Stimulated activated CD4-positive, alpha-beta T cell treated with anti-CD3 and anti-CD28 coated beads, TNF-alpha, amount 100 ng/mL, for 24 hours (primary cell): ENCODE results near the gene PARP14.
"Not testable (repeated sequence)": the region's sequence is repeated elsewhere in the genome, so short reads cannot be mapped to it uniquely, and the experiment has no call there.

Experiments used
- DNase-seq, 3 experiments: peaks; one replicate each; pipeline ENCODE4 v3.0.0-alpha.2; 2020; ENCODE audit warnings: low read depth in 3 of 3

PARP14 gene

DNA sequence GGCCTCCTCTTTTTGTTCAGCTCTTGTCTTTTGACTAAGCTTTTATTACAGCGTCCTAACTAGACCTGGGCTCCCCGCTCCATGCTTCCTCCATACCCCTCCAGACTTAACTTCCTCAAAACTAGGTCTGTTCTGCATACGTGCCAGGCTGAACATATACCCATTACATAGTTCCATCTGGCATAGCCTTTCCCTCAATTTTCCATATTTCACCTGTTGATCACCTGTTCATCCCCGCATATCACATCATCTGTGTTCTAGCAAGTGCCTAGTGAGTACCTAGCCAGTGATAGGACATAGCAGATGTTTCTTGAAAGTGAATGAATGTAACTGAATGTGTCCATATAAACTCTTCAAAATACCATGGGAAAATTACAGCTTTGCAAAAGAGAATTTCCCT, 36.0 kb downstream of the PARP14 start:
- DNase-seq, result no peak

DNA sequence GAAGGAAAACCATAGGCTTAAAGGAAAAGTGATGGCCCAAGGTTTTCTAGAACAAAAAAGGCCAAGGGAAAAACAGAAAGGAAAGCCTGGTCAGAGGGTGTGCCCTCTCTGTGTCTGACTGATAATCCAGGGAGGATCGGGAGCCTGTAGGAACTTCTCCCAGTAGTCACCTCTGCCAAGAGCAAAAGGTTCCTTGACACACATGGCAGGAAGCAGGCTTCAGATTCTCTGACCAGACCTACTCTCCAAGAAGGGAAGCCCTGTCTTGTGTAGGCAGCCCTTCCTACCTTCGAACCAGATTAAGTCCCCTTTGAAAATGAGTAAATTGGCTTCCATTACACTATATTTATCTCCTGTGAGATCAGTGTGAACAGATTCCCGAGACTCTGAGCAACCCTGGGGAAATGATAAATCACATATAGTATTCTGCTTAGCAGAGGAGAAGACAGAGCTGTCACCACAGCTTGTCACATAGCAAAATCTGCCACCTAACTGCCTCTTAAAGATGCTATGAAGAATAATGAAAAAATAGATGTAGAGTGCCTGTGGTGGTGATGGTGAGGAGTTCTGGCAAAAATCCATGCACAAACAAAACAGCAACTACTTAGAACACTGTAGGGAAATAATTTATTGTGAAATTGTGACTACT, 38.8 kb downstream of the PARP14 start:
- DNase-seq, result no peak

DNA sequence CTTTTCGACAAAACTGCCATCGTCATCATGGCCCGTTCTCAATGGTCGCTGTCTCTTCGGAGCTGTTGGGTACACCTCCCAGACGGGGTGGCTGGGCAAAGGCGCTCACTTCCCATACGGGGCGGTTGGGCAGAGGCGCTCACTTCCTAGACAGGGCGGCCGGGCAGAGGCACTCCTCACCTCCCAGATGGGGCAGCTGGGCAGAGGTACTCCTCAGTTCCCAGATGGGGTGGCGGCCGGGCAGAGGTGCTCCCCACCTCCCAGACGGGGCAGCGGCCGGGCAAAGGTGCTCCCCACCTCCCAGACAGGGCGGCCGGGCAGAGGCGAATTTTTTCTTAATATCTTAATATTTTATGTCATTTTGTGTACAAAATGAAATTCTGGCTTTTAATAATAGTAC, 44.5 kb downstream of the PARP14 start:
- DNase-seq, result no peak

DNA sequence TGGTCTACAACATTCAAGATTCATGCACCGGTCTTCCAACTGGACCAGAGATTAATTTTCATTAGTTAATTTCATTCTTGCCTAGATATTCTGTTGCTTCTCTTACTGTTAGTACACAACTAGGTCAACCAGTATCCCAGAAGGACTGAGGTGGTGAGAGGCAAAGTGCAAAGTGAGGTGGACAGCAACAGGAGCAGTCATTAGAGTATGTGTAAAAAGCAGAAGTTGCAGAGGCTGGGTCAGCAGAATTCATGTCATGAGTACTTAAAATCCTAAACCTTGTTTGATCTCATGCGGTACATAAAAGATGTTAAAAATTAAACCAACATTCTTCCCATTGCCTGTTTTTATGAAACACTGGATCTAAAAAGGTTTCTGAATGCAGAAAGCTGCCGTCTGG, 46.7 kb downstream of the PARP14 start:
- DNase-seq, result no peak

DNA sequence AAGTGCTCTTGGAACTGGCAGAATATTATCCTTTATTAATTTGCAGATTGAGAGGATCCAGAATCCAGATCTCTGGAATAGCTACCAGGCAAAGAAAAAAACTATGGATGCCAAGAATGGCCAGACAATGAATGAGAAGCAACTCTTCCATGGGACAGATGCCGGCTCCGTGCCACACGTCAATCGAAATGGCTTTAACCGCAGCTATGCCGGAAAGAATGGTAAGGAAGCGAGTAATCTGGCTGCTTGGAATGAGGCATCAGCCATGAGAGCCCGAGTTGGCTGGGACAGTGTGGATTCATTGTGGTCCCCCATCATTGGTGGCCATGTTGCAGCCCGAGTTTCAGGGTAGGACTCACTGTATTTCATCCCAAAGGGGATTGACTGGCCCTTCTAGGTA, 47.1 kb downstream of the PARP14 start:
- no peak for DNase-seq

DNA sequence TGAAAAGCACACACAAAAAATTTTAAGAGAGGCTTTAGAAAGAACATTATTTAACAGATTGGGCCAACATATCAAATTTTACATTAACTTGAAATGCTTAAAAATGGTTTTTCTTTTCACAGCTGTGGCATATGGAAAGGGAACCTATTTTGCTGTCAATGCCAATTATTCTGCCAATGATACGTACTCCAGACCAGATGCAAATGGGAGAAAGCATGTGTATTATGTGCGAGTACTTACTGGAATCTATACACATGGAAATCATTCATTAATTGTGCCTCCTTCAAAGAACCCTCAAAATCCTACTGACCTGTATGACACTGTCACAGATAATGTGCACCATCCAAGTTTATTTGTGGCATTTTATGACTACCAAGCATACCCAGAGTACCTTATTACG, 47.5 kb downstream of the PARP14 start:
- DNase-seq, result no peak

DNA sequence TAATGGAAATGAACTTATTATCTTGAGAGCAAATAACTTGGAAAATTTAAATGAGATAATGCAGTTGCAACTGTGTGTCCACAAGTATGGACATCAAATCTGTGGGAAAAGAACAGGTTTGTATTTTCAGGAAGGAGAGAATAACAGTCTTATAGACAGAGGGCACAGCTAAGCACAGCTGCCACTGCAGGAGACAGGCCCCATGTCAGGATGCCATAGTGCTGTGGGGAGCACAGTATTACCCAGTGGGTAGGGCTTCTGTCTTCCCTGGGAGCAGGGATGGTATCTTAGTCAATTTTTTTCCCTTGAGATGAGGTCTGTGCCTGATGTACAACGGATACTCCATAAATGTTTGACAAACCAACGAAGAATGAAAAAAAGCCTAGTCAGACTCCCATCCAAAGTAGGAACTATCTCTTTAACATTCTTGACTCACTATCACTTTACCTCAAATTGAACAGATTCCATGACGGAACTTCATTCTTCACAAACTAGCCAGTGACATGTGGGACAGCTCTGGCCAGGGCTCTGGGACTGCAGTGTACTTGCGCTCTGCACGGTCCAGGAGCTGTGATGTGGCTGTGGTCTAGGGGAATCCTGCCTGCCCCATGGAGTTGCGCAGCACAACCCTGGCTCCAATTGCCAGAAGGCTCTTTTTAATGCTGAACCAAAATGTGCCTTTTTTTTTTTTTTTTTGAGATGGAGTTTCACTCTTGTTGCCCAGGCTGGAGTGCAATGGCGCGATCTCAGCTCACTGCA, 48.3 kb downstream of the PARP14 start:
- DNase-seq, result no peak

DNA sequence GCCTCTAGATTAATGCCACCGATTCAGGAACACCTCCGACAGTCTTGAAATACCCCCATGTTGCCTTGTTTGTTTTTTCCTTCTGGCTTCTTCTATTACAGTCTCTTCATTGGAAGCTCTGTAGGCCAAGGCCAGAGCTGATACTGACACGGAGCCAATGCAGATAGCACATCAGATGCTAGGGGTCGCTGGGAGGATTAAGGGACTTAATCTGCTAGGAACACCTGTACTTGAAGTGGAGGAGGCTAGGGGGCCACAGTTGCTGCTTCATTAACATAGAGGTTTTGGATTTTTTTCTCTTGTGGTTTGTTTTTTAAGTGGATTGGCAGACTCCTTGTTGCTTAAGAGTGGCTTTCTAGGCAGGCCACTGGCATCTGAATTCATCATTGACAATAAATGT, 49.6 kb downstream of the PARP14 start:
- no peak for DNase-seq

DNA sequence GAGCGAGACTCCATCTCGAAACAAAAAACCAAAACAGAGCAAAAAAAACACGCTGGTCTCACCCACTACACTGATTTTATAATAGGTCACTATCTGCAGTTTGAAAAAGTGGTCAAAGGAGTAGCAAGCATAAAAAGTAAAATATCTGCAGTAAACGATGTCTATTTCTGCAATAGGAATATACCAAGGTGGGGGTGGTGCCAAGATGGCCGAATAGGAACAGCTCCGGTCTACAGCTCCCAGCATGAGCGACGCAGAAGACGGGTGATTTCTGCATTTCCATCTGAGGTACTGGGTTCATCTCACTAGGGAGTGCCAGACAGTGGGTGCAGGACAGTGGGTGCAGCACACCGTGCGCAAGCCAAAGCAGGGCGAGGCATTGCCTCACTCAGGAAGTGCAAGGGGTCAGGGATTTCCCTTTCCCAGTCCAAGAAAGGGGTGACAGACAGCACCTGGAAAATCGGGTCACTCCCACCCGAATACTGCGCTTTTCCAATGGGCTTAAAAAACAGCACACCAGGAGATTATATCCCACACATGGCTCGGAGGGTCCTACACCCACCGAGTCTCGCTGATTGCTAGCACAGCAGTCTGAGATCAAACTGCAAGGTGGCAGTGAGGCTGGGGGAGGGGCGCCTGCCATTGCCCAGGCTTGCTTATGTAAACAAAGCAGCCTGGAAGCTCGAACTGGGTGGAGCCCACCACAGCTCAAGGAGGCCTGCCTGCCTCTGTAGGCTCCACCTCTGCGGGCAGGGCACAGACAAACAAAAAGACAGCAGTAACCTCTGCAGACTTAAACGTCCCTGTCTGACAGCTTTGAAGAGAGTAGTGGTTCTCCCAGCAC, 52.3 kb downstream of the PARP14 start:
- not testable (repeated sequence) for DNase-seq

DNA sequence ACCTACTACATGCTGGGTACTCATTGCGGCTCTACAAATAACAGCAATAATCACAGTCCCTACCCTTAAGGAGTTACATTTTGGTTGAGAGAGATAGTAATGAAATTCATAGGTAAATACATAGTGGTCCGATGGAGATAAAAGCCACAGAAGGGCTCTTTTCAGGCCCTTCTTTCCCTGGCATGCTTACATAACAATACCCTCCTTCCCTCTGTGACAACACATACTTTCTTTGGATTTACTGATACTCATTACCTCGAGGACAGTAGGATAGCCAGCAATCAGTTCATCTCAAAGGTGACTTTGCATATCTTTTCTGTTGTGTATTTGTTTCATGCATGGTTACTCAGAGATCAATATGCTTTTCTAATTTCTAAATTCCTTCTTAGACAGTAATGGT, 58.5 kb downstream of the PARP14 start:
- DNase-seq, result no peak

DNA sequence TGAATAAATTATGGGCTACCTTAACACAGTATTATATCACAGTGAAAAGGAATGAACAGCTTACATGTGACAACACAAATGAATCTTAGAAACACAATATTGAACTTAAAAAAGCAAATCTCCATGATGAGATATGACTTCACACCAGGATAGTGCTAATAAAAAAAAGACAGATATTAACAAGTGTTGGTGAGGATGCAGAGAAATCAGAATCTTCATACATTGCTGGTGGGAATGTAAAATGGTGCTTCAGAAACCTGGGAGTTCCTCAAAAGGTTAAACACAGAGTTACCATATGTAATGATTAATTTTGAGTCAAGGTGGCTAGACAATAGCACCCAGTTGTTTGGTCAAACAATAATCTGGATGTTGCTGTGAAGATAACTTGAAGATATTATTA, 61.6 kb downstream of the PARP14 start:
- DNase-seq, result no peak

DNA sequence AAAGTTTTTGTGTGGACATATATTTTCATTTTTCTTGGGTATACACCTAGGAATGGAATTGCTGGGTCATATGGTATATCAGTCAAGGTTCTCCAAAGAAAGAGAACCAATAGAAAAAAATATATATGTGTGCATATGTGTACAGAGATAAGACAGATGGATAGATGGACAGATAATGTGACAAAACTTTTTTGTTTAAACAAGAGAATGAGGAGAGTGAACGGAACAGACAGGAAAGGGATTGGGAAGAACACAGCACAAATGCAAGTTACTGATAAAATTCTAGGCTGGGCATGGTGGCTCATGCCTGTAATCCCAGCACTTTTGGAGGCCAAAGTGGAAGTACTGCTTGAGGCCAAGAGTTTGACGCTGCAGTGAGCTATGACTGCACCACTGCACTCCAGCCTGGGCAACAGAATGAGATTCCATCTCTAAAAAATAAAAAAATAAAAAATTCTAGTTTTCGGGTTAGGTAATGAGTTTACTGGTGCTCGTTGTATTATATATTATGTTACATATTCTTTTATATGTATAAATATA, 63.0 kb downstream of the PARP14 start:
- no peak for DNase-seq

DNA sequence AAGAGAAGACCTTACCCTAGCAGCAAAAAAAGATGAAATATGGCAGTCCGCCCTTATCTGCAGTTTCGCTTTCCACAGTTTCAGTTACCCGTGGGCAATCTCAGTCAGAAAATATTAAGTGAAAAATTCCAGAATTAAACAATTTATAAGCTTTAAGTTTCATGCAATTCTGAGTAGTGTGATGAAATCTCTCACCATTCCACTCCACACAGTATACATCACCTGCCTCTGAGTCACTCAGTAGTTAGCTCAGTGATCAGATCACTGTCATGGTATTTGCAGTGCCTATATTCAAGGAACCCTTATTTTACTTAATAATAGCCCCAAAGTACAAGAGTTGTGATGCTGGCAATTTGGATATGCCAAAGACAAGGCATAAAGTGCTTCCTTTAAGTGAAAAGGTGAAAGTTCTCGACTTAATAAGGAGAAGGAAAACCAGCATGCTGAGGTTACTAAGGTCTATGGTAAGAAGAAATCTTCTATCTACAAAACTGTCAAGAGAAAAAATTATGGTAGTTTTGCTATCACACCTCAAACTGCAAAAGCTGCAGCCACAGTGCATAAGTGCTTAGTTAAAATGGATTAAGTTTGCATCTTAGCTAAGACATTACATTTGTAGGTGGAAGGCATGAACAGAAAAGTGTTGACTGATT, 64.9 kb downstream of the PARP14 start:
- no peak for DNase-seq

DNA sequence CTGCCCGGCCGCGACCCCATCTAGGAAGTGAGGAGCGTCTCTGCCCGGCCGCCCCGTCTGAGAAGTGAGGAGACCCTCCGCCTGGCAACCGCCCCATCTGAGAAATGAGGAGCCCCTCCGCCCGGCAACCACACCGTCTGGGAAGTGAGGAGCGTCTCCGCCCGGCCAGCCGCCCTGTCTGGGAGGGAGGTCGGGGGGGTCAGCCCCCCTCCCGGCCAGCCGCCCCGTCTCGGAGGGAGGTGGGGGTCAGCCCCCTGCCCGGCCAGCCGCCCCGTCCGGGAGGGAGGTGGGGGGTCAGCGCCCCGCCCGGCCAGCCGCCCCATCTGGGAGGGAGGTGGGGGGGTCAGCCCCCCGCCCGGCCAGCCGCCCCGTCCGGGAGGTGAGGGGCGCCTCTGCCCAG, 66.7 kb downstream of the PARP14 start:
- not testable (repeated sequence) for DNase-seq

DNA sequence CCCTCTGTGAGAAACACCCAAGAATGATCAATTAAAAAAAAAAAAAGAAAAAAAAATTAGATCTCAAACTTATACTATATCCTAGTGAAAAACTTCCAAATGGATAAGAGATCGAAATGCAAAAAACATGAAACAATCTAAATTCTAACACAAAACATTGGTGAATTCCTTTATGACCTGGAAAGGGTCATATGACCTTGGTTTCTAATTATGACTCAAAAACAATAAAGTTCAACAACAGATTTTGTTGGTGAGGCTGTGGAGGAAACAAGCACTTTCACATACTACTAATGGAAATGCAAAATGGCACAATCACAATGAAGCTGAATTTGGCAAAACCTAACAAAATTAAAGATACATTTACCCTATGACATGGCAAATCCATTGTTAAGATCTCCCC, 67.7 kb downstream of the PARP14 start:
- no peak for DNase-seq

DNA sequence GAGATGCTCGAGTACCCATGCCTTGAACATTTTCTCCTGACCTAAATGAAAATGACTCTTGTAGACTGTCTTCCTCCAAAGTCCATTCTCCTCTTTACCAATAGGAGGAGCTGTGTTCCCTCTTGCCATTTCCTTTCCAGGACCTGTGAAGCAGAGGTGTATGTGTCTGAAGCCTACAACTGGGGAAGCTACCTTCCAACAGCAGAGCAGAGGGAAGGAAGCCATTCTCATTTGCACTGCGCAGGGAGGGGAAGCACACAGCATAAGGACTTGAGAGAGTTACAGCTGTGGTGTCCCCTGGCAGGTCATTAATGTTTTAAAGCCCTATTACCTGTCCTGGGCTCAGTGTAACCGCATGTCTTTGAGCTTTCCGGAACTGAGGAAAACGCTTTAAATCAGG, 74.3 kb downstream of the PARP14 start:
- DNase-seq, result peak in 1 of 3 experiments; percentile 2

DNA sequence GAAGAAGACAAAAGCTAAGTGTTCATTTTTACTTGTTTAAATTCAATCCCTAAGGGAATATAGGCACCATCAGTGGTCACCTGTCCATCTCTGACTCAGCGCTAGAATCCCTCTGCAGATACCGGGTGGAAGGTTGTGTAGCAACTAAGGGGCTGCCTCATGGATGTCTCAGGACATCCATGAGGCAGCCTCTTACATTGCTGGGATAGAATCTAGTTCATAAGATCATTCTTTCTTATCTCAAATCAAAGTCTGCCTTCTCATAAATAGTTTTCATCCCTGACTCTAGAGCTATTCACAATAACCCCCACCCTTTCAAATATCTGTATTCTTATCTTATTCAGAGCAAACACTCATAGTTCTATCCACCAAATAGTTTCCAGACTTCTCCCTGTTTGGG, 74.9 kb downstream of the PARP14 start:
- no peak for DNase-seq

DNA sequence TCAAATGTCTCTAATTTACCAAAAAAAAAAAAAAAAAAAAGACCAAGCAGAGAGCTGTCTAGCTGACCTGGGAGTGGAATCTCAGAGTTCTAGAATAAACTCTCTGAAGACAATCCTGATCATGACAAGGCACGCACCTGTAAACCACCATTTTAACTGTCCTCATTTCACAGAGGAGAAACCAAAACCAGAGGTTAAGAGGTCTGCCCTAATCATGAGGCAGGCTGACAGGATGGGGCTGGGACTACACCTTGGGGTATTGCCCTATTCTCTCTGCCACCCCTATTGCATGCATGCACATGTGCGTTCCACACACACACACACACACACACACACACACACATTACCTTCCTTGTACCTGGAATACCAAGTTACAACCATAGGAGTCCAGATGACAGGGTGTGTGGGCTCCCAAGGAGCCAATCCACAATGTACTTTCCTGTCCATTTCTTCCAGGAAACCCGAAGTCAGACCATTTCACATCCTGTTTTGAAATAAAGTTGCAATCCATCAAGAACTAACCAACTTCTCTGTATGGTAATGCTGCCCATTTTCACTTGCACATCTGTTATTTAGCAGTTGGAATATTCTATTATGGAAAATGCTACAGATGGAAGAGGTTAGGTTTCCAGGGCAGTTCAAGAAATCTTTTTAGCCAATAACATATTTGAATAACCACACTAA, 78.4 kb downstream of the PARP14 start:
- DNase-seq, result no peak

DNA sequence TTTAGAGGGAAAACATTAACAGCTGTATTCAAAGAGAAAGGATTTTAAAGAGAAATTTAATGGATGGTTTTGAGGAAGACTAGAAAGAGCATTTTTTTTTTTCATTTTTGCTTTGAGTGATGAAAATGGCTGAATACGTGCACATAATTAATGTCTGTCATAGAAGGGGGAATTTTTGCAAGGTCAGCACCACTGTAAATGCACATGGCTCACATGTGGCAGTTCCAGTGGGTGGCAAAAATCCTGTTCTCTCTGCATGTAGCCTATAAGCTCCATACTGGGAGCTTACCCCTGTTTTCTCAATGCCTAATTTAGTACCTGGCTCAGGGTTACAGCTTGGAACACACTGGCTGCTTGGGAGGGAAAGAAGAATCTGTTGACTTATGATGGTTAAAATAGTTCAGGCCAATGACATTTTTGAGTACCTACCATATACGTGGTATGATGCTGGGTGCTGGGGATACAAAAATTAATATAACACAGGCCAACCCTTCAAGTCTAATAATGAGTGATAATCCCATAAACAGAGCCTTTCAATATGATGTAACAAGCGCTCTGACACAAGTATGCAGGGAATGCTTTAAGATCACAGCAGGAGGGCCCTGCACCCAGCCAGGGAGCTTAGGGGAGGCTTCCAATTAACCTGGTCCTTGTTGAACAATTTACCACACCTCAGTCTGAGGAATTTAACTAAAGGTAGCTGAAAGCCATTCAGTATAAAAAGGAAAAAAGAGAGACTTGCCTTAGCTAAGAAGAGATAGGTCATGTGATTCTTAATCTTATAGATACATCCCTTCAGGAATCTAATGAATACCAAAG, 80.0 kb downstream of the PARP14 start:
- DNase-seq, result no peak

DNA sequence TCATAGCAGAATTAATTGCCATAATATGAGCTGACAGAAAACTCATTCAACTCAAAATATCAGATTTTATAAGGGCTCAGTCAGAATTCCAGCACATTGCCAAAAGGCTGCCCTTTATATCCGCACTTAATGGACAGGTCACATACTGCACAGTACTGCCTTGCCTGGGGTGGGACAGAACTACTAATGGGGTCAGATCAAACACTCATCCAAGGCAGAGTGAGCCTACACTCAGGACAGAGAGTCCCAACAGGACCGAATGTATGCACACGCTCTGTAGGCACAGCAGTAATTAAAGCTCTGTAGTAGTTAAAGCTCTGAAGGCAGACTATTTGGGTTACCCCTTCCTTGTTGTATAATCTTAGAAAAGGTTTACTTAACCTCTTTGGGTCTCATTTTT, 85.8 kb downstream of the PARP14 start:
- DNase-seq, result no peak
